Loucy (cell line): Measurements from ENCODE around the gene CACNA1C.

Source experiments
- EZH2phosphoT487 ChIP-seq: fragments of 200-600 bp; IDR thresholded peaks from 2 replicates; pipeline ENCODE4 v1.6.1; 2018; ENCODE audit warnings: antibody characterized with exemption, mild to moderate bottlenecking, moderate library complexity, borderline replicate concordance
- TF ChIP-seq, protein P1 (sequence below): fragments of 200-600 bp; sonication (generic); conservative IDR thresholded peaks from 2 replicates; pipeline ENCODE4 v1.5.1; 2014; ENCODE audit warnings: mild to moderate bottlenecking, antibody characterized with exemption, low read length

DNA sequence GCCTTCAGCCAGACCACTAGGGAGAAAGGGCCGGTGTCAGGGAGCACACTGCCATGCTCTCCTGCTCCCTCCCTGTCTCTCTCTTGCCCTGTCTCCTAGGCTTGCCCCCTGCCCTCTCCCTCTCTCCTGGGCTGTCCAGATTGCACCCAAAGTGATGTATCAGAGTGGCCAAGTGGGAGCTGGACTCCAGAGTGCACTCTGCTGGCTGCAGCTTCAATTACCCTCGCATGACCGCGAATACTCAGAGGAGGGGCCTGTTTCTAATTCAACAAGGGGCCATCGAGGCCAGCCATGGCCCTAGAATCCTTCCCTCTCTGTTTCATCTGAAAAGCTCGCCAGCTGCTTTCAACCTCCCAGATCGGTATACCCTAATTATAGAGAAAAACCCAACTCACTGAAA, 535.6 kb downstream of the CACNA1C start:
- TF ChIP-seq, protein P1, sequence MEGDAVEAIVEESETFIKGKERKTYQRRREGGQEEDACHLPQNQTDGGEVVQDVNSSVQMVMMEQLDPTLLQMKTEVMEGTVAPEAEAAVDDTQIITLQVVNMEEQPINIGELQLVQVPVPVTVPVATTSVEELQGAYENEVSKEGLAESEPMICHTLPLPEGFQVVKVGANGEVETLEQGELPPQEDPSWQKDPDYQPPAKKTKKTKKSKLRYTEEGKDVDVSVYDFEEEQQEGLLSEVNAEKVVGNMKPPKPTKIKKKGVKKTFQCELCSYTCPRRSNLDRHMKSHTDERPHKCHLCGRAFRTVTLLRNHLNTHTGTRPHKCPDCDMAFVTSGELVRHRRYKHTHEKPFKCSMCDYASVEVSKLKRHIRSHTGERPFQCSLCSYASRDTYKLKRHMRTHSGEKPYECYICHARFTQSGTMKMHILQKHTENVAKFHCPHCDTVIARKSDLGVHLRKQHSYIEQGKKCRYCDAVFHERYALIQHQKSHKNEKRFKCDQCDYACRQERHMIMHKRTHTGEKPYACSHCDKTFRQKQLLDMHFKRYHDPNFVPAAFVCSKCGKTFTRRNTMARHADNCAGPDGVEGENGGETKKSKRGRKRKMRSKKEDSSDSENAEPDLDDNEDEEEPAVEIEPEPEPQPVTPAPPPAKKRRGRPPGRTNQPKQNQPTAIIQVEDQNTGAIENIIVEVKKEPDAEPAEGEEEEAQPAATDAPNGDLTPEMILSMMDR: no peak
- TF ChIP-seq EZH2phosphoT487: no peak
